GM18858 (cell line): ENCODE results near the gene C1GALT1C1.
"Not testable (repeated sequence)": the region's sequence is repeated elsewhere in the genome, so short reads cannot be mapped to it uniquely, and the experiment has no call there.

ENCODE experiments used
- ATAC-seq: cut with Tn5 transposase; IDR thresholded peaks from one replicate; pipeline ENCODE4 v1.9.1; 2021; ENCODE audit not compliant: unreplicated experiment

Gene C1GALT1C1

DNA sequence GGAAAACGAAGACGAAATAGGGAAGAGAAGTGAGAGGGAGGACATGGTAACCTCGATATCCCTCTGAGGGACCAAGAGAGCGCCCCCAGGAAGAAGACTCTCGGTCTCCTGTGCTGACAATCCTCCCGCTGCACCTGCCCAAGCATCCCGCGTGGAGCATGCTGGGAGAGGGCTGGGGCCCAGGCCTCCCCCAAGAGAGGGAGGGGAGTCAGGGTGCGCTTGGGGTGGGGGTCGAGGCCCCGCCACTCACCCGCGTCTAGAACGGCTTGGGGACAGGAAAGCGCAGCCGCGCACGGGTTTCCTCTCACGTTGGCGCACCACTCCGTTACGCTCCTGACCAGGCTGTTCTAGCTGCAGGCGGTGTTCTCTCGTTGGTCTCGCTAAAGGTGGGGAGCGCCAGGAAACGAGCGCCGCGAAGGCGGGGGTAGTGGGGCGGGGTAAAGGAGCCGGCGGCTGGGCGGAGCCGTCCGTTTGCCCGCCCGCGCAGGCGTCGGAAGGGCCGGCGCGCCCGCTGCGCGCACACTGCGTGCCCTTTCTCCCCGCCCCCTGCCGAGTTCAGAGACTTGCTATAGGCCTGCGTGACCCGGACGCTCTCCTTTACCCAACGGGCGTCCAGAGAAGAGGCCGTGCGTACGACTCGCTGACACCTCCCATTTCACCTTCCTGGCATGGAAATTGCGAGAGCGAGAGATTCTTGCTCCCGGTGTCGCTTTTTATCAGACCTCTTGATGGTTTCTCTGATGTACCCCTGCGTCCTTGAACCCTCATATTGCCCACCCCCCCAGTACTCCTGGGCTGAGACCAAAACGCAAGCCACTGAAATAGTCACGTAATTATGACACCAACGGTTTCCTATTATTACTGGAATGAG lies at the start of gene C1GALT1C1:
Gene C1GALT1C1 (minus strand): TSS at position 388 of the 871 bp plus-strand sequence. CDS start 2,888 bp downstream, outside the sequence.
- peak; percentile 92 for ATAC-seq

DNA sequence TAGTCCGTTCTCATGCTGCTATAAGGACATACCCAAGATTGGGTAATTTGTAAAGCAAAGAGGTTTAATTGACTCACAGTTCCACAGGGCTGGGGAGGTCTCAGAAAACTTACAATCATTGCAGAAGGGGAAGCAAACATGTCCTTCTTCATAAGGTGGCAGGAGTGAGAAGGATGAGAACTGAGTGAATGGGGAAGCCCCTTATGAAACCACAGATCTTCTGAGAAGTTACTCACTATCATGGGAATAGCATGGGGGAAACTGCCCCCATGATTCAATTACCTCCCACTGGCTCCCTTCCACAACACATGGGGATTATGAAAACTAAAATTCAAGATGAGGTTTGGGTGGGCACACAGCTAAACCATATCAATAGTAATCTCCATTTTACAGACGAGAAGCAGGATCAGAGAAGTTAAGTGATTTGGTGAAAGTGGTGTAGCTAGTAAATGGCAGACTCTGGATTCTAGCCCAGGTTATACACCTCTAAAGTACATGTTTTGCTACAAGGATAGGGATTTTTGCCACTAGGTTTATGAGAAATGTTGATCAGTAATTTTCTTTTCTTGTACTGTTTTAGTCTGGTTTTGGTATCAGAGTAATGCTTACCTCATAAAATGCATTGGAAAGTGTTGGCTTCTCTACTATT lies 47.3 kb upstream of the C1GALT1C1 start:
- ATAC-seq: no peak

DNA sequence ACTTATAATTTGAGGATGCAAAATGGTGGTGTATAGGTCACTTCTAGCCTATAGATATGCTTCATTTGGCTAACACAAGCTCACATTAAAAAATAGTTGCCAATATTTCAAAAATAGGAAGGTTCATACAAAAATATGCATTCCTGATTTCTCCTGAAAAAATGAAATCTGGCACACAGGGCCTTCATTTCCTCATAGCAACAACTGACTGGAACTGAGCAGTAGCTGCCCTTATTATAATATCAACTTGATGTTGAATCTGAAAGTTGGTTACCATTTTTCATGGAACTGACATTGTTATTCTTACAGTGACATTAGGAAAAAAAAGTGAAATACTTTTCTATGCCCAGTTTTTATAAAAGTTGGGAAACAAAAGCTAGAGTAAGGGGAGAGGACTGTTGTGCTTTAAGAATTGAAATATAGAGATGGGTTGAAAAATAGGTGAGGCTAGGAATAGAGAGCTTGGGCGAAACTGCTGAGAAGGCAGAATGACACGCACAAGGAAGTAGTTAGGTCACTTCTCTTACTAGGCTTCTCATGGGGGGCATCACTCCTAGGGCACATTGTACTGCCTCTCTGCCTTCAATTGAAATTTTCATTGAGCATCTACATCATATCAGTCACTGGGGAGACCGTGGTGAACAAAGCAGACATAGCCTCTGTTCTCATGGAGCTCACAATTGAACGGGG lies 43.1 kb upstream of the C1GALT1C1 start:
- no peak for ATAC-seq

DNA sequence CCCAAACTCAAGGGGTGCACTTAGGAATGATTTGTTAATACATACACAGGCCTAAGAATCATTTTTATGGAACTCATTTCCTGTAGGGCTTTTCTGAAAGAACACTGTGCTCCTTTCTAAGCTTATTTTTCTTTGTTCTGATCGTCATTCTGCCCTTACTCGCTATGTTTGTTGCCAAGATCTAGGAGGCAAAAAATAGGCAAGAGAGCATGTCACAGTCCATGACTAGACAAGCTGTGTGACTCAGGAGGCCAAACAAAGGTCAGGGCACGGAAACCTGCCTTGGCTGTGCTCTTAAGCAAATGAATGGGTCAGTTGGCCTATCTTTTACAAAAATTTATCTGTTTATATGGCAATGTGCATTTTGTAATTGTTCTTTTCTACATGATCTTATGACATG lies 42.5 kb upstream of the C1GALT1C1 start:
- no peak for ATAC-seq

DNA sequence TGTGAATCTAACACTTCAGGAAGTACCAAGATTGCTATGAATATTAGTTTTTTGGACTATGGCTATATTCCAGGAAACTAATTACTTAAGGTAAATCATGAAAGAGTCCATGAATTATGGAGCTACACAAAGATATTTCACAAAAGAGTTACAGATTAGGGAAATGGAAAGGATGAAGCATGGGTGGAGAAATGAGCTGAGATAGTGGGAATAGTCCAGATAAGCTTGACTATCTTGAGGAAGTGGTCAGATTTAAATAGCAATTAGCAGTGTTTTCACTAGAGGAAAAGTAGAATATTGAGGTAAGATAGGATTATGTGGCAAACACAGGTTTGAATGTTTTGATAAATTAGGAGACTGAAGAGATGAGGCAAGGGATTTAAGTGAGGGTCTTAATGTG lies 42.1 kb upstream of the C1GALT1C1 start:
- ATAC-seq: no peak

DNA sequence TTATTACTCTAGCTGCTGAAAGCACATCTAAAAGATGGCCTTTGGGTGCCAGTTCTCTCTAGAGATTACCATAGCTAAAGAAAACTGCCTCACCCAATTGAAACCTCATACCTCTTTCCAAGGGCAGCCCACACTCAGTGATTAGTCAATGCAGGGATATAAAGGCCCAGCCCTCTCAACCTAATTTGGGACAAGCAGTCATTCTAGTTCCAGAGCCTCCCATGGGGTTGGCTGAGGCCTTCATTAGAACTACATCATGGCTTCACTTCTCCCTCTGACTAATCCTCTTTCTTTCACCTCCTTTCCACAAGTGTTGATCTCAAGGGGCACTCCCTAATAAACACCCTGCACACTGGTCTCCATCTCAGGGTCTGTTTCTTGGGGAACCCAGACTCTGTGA lies 38.5 kb upstream of the C1GALT1C1 start:
- no peak for ATAC-seq

DNA sequence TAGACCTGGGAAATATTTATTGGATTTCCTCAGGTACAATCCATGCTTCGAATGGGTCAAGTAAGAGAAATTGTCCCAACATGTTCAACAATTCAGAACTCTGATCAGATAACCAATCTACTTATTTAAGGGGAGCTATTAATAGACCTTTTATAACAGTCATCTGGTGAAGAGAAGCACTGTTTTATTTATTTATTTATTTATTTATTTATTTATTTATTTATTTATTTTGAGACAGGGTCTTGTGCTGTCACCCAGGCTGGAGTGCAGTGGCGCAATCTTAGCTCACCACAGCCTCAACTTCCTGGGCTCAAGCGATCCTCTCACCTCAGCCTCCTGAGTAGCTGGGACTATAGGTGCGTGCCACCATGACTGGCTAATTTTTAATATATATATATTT lies 34.7 kb upstream of the C1GALT1C1 start:
- not testable (repeated sequence) for ATAC-seq

DNA sequence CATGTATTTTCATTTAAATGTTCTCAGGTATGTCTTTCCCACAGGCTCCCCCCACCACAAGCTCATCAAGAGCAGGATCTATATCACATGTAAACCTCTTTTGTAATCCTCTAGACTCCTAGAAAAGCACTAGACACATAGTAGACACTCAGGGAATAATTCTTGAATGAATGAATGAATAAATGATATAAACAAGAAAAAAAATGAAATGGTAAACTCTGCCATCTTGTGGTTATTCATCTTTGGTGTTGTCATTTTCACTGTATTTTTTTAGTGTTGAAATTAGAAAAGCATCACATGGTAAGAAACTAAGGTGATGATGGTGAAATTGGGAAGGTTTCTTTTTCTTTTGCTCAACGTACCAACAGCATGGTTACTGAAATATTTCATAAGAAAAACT lies 34.2 kb upstream of the C1GALT1C1 start:
- no peak for ATAC-seq

DNA sequence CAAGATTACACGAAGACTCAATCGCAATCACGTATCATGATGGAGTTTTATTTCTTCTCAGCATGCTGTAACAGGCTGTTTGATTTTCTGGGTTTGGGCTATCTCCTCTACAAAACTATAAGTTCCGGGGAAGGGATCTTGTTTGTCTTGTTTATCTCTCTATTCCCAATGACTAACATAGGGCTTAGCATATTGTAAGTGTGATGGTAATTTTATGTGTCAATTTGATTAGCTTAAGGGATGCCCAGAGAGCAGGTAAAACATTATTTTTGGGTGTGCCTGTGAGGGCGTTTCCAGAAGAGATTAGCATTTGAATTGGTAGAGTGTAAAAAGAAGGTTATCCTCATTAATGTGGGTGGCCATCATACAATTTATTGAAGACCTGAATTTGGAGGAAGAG lies 32.8 kb upstream of the C1GALT1C1 start:
- no peak for ATAC-seq

DNA sequence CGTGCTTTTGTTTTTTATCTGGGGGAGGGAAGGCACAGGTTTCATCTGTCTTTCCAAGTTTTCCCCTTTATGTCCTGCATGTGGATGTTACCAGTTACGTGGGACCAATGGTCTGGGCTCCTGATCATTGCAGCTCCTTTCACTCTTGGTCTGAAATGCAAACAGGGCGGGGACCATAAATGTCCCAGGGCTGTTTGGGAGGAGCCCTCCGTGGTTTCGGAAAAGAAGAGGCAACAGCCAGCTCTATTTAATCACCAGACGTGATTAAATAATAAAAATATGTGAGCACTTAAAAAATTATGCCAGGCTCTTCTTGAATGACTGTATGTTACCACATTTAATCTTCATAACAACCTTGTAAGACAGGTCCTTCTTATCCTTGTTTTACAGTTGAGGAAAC lies 30.8 kb upstream of the C1GALT1C1 start:
- no peak for ATAC-seq

DNA sequence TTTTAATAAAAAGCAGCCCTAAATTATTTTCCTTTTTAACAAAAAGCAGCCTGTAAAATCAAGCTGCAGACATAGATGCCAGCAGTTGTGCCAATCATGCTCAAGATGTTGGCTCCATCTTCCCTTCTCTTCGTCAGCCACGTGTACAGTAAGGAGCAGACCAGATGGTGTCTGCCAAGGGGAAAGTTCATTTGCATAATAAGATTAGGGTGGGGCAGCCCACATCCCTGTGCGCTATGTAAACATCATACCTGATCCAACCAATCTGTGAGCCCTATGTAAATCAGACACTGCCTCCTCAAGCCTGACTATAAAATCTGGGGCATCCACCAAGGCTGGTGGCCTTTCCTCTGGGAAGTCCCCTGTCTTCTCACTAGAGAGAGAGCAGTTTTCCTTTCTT lies 23.1 kb upstream of the C1GALT1C1 start:
- ATAC-seq: no peak

DNA sequence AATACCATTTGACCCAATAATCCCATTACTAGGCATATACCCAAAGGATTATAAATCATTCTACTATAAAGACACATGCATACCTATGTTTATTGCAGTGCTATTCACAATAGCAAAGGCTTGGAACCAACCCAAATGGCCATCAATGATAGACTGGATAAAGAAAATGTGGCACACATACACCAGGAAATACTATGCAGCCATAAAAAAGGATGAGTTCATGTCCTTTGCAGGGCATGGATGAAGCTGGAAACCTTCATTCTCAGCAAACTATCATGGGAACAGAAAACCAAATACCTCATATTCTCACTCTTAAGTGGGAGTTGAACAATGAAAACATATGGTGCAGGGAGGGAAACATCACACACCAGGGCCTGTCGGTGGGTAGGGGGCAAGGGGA lies 22.4 kb upstream of the C1GALT1C1 start:
- not testable (repeated sequence) for ATAC-seq

DNA sequence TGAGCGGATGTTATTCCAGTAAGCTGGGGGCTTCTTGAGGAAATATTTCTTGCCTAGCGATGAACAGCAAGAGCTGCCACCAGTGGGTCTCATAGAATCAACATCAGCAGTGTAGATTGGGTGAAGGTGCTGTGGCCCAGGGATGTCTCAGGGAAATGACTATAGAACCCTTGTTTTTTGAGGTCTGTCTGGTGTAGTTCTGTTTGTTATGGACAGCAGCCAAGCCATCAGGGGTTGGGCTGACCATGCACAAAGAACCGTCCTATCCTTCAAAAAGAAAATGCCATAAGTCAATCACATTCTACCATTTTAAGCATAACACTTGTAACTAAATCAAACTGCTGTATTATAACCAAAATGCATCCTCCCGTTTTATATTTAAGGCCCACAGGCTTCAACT lies 17.3 kb upstream of the C1GALT1C1 start:
- ATAC-seq: no peak

DNA sequence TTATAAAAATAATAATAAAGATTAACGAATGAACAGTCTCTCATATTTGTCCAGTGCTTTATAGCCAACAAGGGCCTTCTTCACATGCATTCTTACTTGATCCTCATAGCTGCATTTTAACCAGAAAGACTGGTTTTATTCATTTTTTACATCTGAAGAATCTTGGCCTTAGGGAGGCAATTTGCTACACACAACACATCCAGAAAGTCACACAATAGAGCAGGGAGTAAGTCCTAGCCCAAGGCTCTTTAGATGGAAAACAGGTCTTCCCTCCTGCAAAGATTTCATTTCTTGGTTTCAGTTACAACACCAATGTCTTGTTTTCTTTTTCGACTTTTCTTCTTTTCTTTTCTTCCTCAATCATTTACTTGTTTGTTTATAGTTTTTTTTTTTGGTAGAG lies 13.0 kb upstream of the C1GALT1C1 start:
- ATAC-seq: no peak

DNA sequence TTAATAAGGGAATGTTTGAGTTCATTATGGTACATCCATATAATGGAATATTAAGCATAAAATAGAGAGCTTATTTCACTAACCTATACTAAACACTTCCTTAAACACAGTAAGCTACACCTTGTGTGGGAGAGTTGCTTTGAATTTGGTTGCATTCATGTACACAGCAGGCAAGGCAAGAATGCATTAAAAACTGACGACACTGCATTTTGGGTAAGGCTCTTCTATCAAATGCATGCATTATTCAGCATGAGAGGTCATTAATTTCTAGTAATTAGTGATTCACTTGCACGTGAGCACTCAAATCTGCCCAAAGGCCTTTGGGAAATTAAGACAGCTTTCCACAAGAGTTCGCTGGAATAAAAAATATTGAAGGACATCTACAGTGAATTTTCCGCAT lies 8.8 kb upstream of the C1GALT1C1 start:
- no peak for ATAC-seq

DNA sequence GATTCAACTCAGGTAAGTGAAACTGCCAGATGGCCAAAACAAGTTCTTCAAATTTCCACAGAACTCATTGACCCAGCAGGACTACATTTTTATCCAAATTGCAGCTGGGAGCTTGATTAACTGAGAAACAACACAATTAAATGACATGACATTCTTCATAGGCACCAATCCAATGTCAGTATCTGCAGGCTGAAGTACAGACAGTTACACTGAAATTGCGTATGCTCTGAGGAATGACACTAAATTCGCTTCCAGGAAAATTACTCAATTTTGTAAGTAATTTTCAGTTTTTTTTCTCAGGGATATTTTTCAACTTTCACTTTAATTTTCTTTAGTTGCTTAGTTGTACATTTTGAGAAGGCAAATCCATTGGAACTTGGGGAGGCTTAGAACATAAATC lies 4.5 kb downstream of the C1GALT1C1 start:
- no peak for ATAC-seq

DNA sequence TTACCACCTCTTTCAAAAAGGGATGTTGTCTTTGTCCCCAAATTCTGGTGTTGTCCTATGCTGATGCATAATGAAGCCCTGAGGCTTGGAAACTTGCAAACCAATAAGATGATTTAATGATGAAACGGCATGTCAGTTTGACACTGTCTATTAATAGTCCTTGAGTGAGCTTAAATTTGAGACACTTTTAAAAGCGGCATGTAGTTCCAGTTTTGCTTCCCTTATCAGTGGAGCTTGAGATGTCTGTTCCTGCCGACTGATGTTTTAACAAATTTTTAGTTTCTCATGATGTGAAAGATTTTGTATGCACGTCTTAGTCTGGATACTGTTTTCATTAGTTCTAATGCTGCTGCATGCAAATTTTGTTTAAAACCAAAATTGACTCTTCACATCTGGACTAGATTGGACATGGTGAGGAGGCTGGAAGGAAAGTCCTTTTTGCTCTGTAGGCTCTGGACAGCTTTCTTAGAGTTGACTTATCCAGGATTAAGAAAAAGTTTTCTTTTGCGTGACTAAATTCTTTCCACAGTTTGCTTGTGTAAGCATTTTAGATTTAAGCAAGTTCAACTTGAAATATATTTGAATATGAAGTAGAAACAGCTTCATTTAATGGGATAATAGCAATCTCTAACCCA lies 11.7 kb downstream of the C1GALT1C1 start:
- ATAC-seq: peak; percentile 51

DNA sequence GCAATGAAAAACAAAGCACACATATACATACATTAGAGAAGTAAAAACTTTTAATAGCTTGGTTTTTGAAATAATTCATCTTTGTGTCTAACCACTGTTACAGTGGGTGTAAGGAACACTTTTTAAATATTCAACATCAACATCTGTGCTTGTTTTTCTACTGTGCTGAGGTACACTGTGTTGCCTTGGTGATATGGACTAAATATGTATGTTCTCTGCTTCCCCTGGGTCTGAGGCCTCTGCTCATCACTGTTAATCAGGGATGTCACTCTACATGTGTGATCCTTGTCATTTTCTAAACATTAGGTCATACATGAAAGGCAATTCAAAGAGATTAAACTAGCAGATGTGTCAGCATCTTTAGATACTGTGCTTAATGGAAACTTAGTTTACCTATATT lies 15.0 kb downstream of the C1GALT1C1 start:
- ATAC-seq: no peak

DNA sequence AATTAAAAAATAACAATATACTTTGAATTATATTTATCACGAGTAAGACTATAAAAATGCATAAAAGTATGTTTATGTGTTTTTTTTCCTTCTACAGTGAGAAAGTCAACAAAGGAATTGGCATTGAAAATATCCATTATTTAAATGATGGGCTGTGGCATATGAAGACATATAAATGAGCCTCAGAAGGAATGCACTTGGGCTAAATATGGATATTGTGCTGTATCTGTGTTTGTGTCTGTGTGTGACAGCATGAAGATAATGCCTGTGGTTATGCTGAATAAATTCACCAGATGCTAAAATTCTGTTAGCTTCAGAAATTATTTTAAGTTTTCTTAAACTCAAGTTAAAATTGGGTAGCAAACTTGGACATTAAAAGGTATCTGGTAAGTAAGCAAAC lies 17.8 kb downstream of the C1GALT1C1 start:
- ATAC-seq: no peak

DNA sequence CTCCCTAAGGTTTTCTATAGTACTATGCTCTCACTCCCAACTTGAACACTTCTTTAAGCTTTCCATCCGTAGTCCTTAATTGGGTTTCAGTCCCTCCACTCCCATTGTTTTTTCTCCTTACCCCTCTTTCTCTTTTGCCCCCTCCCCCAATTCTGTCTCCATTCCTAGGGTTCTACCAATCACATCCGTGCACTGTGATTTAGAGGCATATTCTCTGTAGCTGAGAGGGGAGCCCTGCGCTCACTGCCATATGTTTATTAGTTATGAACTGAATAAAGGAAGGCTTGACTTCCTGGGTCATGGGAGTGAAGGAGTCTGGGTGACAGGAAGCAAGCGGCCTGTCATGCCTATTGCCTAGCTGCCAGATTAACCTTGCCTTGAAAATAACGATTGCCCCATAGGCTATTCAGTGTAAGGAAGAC lies 25.5 kb downstream of the C1GALT1C1 start:
- peak; percentile 46 for ATAC-seq

DNA sequence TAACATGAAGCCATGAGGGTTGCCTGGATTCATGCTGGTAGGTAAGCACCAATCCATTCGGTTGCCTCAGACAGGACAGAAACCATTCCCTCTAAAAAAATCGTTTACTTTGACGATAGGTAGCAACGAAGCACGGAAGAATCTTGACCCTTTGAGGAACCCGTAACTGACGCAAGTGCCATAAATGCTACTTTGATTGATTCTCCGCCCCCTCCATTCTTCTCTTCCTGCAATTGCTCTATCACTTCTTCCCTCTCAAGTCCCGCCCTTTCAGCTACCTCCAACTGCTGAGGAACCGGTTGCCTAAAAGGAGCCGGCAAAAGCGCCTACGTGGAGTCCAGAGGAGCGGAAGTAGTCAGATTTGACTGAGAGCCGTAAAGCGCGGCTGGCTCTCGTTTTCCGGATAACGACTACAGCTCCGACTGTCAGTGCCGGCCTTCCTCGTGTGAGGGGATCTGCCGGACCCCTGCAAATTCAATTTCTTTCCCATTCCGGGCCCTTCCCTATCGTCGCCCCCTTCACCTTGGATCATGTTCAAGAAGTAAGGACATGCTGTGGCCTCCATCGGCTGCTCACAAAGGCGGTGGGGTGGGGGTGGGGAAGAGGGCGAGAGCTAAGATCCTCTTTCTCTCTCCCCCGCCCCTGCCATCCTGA lies 26.0 kb downstream of the C1GALT1C1 start, which contains the start of gene MCTS1:
Gene MCTS1 (plus strand): TSS at position 395 of the 654 bp plus-strand sequence. CDS start 136 bp downstream, at position 531.
- ATAC-seq: peak; percentile 86
